GM21786 (cell line): ENCODE measurements around the gene AKNA.

ENCODE experiments used
- ATAC-seq: cut with Tn5 transposase; IDR thresholded peaks from one replicate; pipeline ENCODE4 v1.9.1; 2021; ENCODE audit not compliant: unreplicated experiment

AKNA gene

GRCh38 chr9:114363424-114363823 is 24.4 kb downstream of the AKNA start:
- no peak for ATAC-seq

GRCh38 chr9:114362394-114362793 is 25.4 kb downstream of the AKNA start:
- ATAC-seq, result no peak

GRCh38 chr9:114361542-114361941 is 26.2 kb downstream of the AKNA start:
- no peak for ATAC-seq

- no peak for ATAC-seq
These were observed 28.0 kb downstream of the AKNA start for GRCh38 chr9:114359801-114360200.

GRCh38 chr9:114357911-114358328 is 29.9 kb downstream of the AKNA start:
- ATAC-seq, result no peak

- ATAC-seq, result no peak
These were observed 30.4 kb downstream of the AKNA start for GRCh38 chr9:114357360-114357759.

GRCh38 chr9:114356792-114357191 is 31.0 kb downstream of the AKNA start:
- ATAC-seq, result no peak

GRCh38 chr9:114355821-114356220 is 32.0 kb downstream of the AKNA start:
- no peak for ATAC-seq

- ATAC-seq, result no peak
These were observed 35.9 kb downstream of the AKNA start for GRCh38 chr9:114351932-114352331.

- ATAC-seq, result no peak
These were observed 37.0 kb downstream of the AKNA start for GRCh38 chr9:114350636-114351401.

GRCh38 chr9:114349713-114350480 is 37.9 kb downstream of the AKNA start:
- no peak for ATAC-seq

- ATAC-seq, result peak; percentile 93
These were observed 38.8 kb downstream of the AKNA start for GRCh38 chr9:114348906-114349482.

- no peak for ATAC-seq
These were observed 39.4 kb downstream of the AKNA start for GRCh38 chr9:114348261-114348905.

GRCh38 chr9:114347675-114348074 is 40.1 kb downstream of the AKNA start:
- ATAC-seq, result no peak

GRCh38 chr9:114346146-114346545 is 41.6 kb downstream of the AKNA start:
- ATAC-seq, result no peak

GRCh38 chr9:114345493-114346065 is 42.2 kb downstream of the AKNA start:
- no peak for ATAC-seq

- ATAC-seq, result no peak
These were observed 43.1 kb downstream of the AKNA start for GRCh38 chr9:114344692-114345091.

GRCh38 chr9:114344188-114344566 is 43.6 kb downstream of the AKNA start:
- no peak for ATAC-seq

GRCh38 chr9:114343471-114344187 is 44.2 kb downstream of the AKNA start:
- ATAC-seq, result no peak

- no peak for ATAC-seq
These were observed 44.9 kb downstream of the AKNA start for GRCh38 chr9:114342755-114343440.
